ENCODE results near the gene DIS3L2. TPM values are rescaled to one million over a fixed set of nuclear protein-coding genes. Genes with fewer than 3 reads are reported as not detected.

Gene DIS3L2
- total RNA-seq, 1 donor from 2014 or later: 53.6 TPM

GRCh38 chr2:232116852-232117251 lies 155.3 kb downstream of the DIS3L2 start:
- Mint-ChIP-seq H3K27ac (no peak overlapping the region), H3K9me3 (no peaks in the 10 kb centered on the region)
- TF ChIP-seq, protein P1, sequence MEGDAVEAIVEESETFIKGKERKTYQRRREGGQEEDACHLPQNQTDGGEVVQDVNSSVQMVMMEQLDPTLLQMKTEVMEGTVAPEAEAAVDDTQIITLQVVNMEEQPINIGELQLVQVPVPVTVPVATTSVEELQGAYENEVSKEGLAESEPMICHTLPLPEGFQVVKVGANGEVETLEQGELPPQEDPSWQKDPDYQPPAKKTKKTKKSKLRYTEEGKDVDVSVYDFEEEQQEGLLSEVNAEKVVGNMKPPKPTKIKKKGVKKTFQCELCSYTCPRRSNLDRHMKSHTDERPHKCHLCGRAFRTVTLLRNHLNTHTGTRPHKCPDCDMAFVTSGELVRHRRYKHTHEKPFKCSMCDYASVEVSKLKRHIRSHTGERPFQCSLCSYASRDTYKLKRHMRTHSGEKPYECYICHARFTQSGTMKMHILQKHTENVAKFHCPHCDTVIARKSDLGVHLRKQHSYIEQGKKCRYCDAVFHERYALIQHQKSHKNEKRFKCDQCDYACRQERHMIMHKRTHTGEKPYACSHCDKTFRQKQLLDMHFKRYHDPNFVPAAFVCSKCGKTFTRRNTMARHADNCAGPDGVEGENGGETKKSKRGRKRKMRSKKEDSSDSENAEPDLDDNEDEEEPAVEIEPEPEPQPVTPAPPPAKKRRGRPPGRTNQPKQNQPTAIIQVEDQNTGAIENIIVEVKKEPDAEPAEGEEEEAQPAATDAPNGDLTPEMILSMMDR (conservative IDR thresholded peaks at IDR 0.05): no peak

GRCh38 chr2:232117413-232117812 lies 155.9 kb downstream of the DIS3L2 start:
- no peaks in the 10 kb centered on the region for H3K9me3 Mint-ChIP-seq
- TF ChIP-seq, protein P1 (conservative IDR thresholded peaks at IDR 0.05): no peak
- H3K27me3 Mint-ChIP-seq: no peaks in the 10 kb centered on the region
- peaks cover 3% of the 10 kb centered on the region for H3K36me3 Mint-ChIP-seq
- peaks cover 10% of the 10 kb centered on the region for H3K4me1 Mint-ChIP-seq (ENCODE audit: unreplicated experiment)
- DNase-seq (ENCODE audit: extremely low spot score, unreplicated experiment): no peak
- H3K4me3 Mint-ChIP-seq: no peak overlapping the region
- no peak overlapping the region for H3K27ac Mint-ChIP-seq

More at GRCh38 chr2:232116852-232117251, 155.3 kb downstream of the DIS3L2 start:
- Mint-ChIP-seq H3K4me3 (no peak overlapping the region), H3K4me1 (ENCODE audit: unreplicated experiment) (peaks cover 10% of the 10 kb centered on the region), H3K27me3 (no peaks in the 10 kb centered on the region), H3K36me3 (peaks cover 4% of the 10 kb centered on the region)
- no peak for DNase-seq (ENCODE audit: extremely low spot score, unreplicated experiment)

- peaks cover 10% of the 10 kb centered on the region for H3K4me1 Mint-ChIP-seq (ENCODE audit: unreplicated experiment)
- H3K27ac Mint-ChIP-seq: no peak overlapping the region
- TF ChIP-seq, protein P1 (conservative IDR thresholded peaks at IDR 0.05): no peak
- no peaks in the 10 kb centered on the region for H3K9me3 Mint-ChIP-seq
- H3K4me3 Mint-ChIP-seq: no peak overlapping the region
- no peaks in the 10 kb centered on the region for H3K27me3 Mint-ChIP-seq
- DNase-seq (ENCODE audit: extremely low spot score, unreplicated experiment): no peak
- H3K36me3 Mint-ChIP-seq: peaks cover 7% of the 10 kb centered on the region
Measured at GRCh38 chr2:232120911-232121310, 159.4 kb downstream of the DIS3L2 start.

DNA sequence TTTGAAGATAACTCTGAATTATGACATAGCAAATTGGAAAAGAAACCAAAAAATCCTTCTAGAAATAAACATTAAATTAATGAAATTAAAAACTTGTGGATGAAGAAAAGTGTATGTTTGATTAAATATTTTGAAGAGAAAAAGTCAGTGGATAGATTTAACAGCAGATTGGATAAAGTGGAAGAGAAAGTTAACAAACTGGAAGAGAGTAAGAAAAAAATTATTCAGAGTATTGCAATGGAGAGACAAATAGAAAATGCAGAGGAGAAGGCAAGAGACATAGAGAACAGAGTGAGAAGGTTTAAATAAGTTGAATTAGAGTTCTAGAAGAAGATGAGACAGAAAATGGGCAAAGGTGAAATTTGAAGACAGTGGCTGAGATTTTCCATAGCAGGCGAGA lies 162.8 kb downstream of the DIS3L2 start:
- no peaks in the 10 kb centered on the region for H3K27me3 Mint-ChIP-seq
- no peaks in the 10 kb centered on the region for H3K9me3 Mint-ChIP-seq
- H3K4me1 Mint-ChIP-seq (ENCODE audit: unreplicated experiment): peaks cover 10% of the 10 kb centered on the region
- H3K36me3 Mint-ChIP-seq: peaks cover 11% of the 10 kb centered on the region
- no peak overlapping the region for H3K4me3 Mint-ChIP-seq
- no peak overlapping the region for H3K27ac Mint-ChIP-seq
- TF ChIP-seq, protein P1 (conservative IDR thresholded peaks at IDR 0.05): no peak
- DNase-seq (ENCODE audit: extremely low spot score, unreplicated experiment): no peak

- TF ChIP-seq, protein P1 (conservative IDR thresholded peaks at IDR 0.05): no peak
- no peaks in the 10 kb centered on the region for H3K9me3 Mint-ChIP-seq
Measured at GRCh38 chr2:232126301-232127099, 165.0 kb downstream of the DIS3L2 start.

More at GRCh38 chr2:232126301-232127099, 165.0 kb downstream of the DIS3L2 start:
- no peak overlapping the region for H3K4me3 Mint-ChIP-seq
- H3K27ac Mint-ChIP-seq: no peak overlapping the region
- no peak for DNase-seq (ENCODE audit: extremely low spot score, unreplicated experiment)
- H3K4me1 Mint-ChIP-seq (ENCODE audit: unreplicated experiment): no peaks in the 10 kb centered on the region
- H3K27me3 Mint-ChIP-seq: no peaks in the 10 kb centered on the region
- H3K36me3 Mint-ChIP-seq: peaks cover 11% of the 10 kb centered on the region

Data from type B pancreatic cell (in vitro differentiated cells).